HepG2 (cell line): ENCODE data around the gene NEGR1. TPM values are rescaled to one million over a fixed set of nuclear protein-coding genes. Genes with fewer than 3 reads are reported as not detected.

Experiments used
- AGO1 ChIP-seq: fragments of 200-400 bp; formaldehyde crosslinking; IDR thresholded peaks from 2 replicates; pipeline ENCODE4 v1.6.1; 2017; ENCODE audit warnings: mild to moderate bottlenecking, low read depth, low read length, moderate library complexity; ENCODE audit not compliant: poor library complexity, severe bottlenecking
- ARNTL ChIP-seq: sonication (generic); formaldehyde crosslinking; IDR thresholded peaks from 2 replicates; pipeline ENCODE4 v1.4.0; 2020; ENCODE audit warnings: mild to moderate bottlenecking, missing genetic modification reagents
- CEBPB ChIP-seq: IDR thresholded peaks from 2 replicates; pipeline ENCODE4 v1.6.1; 2011; ENCODE audit warnings: low read depth, low read length, improper control_type of control experiment, borderline replicate concordance
- HDAC2 ChIP-seq: sonication (generic); formaldehyde crosslinking; IDR thresholded peaks from 2 replicates; pipeline ENCODE4 v1.4.0; 2020; ENCODE audit warnings: missing genetic modification reagents
- KLF12 ChIP-seq: sonication (generic); formaldehyde crosslinking; IDR thresholded peaks from 2 replicates; pipeline ENCODE4 v1.4.0; 2020; ENCODE audit warnings: missing genetic modification reagents, borderline replicate concordance
- MBNL3 ChIP-seq: fragments of 250-450 bp; sonication (Bioruptor Pico); conservative IDR thresholded peaks from 2 replicates; pipeline ENCODE4 v1.8.0; 2022; ENCODE audit warnings: mild to moderate bottlenecking, inconsistent platforms
- PCBP1 ChIP-seq: fragments of 200-400 bp; formaldehyde crosslinking; IDR thresholded peaks from 2 replicates; pipeline ENCODE4 v1.6.1; 2017; ENCODE audit warnings: mild to moderate bottlenecking, low read depth, low read length, borderline replicate concordance
- SPEN ChIP-seq: sonication (generic); formaldehyde crosslinking; IDR thresholded peaks from 2 replicates; pipeline ENCODE4 v1.5.1; 2020; ENCODE audit warnings: low read depth, mild to moderate bottlenecking, missing genetic modification reagents
- SRF ChIP-seq: IDR thresholded peaks from 2 replicates; pipeline ENCODE4 v1.6.1; 2011; ENCODE audit warnings: mild to moderate bottlenecking, low read depth, low read length, moderate library complexity
- ZNF292 ChIP-seq: sonication (generic); formaldehyde crosslinking; IDR thresholded peaks from 2 replicates; pipeline ENCODE4 v1.8.1; 2022; ENCODE audit warnings: mild to moderate bottlenecking, low read depth, missing genetic modification reagents, borderline replicate concordance
- ZNF382 ChIP-seq: sonication (generic); formaldehyde crosslinking; IDR thresholded peaks from 2 replicates; pipeline ENCODE4 v1.5.0; 2020; ENCODE audit warnings: missing genetic modification reagents, mild to moderate bottlenecking, borderline replicate concordance
- ZNF614 ChIP-seq: IDR thresholded peaks from 2 replicates; pipeline ENCODE4 v1.6.1; 2018; ENCODE audit warnings: missing biosample characterization, missing genetic modification reagents, inconsistent platforms, borderline replicate concordance
- polyA plus RNA-seq, 8 experiments: library from polyadenylated mRNA; depleted of rRNA in 3 of 8; stranded (reverse) in 7 of 8; unstranded in 1 of 8; fragments of >200 nt; fragmentation: Illumina TruSeq in 4 of 8; extraction: Trizol in 4 of 8; gene quantifications; 2 replicates each; pipeline versions ENCODE4 v1.2.1 to v1.2.3, GENCODE V29; 2011 to 2016; ENCODE audit warnings: low read depth in 4 of 8, missing spikeins in 1 of 8, mixed read lengths in 1 of 8; ENCODE audit not compliant: insufficient read depth in 1 of 8
- total RNA-seq, 5 experiments: library from RNA; depleted of rRNA; stranded (reverse); fragments of >200 nt; fragmentation: Illumina TruSeq; extraction: Trizol; gene quantifications; 2 replicates each; pipeline ENCODE4 v1.2.3, GENCODE V29; 2016; ENCODE audit warnings: low read depth in 1 of 5
- TF ChIP-seq, protein P1 (sequence below): sonication (generic); formaldehyde crosslinking; IDR thresholded peaks from 2 replicates; pipeline ENCODE4 v1.8.0; 2022; ENCODE audit warnings: mild to moderate bottlenecking, missing genetic modification reagents; ENCODE audit not compliant: insufficient replicate concordance
- TF ChIP-seq, protein P2 (sequence below): sonication (generic); formaldehyde crosslinking; IDR thresholded peaks from 2 replicates; pipeline ENCODE4 v1.4.0; 2020; ENCODE audit warnings: missing genetic modification reagents
- TF ChIP-seq, protein P3 (sequence below): sonication (generic); formaldehyde crosslinking; IDR thresholded peaks from 2 replicates; pipeline ENCODE4 v1.4.0; 2020; ENCODE audit warnings: missing genetic modification reagents
- TF ChIP-seq, protein P4 (sequence below): IDR thresholded peaks from 2 replicates; pipeline ENCODE4 v1.6.1; 2012; ENCODE audit warnings: low read depth, low read length, improper control_type of control experiment
- TF ChIP-seq, protein P5 (sequence below): sonication (generic); formaldehyde crosslinking; IDR thresholded peaks from 2 replicates; pipeline ENCODE4 v1.4.0; 2020; ENCODE audit warnings: missing genetic modification reagents, borderline replicate concordance

Gene NEGR1
- total and polyA plus RNA-seq, 2 of the 13 experiments (the other 11 are each of a cell fraction or from before 2014, with no cell fraction given): not detected

DNA sequence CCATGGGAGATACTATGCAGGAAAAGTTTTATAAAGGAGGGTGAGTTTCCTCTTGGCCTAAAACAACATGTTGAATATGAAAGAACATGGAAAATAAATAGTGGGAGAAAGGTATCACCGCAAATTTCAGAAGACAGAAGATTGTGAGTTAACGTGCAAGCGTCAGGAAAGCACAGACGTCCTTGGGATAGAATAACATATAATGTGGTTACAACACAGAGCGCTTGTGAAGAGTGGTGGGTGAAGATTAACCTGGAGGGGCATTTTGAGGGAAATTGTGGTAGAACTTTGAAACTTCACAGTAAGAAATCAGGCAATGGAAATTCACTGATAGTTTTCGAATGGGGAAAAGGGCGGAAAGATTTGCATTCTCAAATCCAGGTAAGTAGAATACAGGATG is 47.3 kb downstream of the NEGR1 start (continued):
- TF ChIP-seq SPEN (CRISPR knock-in tag) (no peak), ZNF614 (CRISPR knock-in tag) (peak; percentile 78), ZNF292 (0 out of 2 replicates have a peak, but pooled peaks have one; percentile 29), AGO1 (no peak), MBNL3 (CRISPR knock-in tag) (no peak), PCBP1 (no peak), KLF12 (CRISPR knock-in tag) (no peak), HDAC2 (CRISPR knock-in tag) (0 out of 2 replicates have a peak, but pooled peaks have one; percentile 52), ARNTL (CRISPR knock-in tag) (0 out of 2 replicates have a peak, but pooled peaks have one; percentile 39), ZNF382 (CRISPR knock-in tag) (no peak), CEBPB (peak; percentile 42; the same call in 1 of the 2 replicates), SRF (no peak)
- TF ChIP-seq, protein P1, sequence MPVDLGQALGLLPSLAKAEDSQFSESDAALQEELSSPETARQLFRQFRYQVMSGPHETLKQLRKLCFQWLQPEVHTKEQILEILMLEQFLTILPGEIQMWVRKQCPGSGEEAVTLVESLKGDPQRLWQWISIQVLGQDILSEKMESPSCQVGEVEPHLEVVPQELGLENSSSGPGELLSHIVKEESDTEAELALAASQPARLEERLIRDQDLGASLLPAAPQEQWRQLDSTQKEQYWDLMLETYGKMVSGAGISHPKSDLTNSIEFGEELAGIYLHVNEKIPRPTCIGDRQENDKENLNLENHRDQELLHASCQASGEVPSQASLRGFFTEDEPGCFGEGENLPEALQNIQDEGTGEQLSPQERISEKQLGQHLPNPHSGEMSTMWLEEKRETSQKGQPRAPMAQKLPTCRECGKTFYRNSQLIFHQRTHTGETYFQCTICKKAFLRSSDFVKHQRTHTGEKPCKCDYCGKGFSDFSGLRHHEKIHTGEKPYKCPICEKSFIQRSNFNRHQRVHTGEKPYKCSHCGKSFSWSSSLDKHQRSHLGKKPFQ: no peak
- TF ChIP-seq, protein P2, sequence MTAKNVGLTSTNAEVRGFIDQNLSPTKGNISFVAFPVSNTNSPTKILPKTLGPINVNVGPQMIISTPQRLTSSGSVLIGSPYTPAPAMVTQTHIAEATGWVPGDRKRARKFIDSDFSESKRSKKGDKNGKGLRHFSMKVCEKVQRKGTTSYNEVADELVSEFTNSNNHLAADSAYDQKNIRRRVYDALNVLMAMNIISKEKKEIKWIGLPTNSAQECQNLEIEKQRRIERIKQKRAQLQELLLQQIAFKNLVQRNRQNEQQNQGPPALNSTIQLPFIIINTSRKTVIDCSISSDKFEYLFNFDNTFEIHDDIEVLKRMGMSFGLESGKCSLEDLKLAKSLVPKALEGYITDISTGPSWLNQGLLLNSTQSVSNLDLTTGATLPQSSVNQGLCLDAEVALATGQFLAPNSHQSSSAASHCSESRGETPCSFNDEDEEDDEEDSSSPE: 0 out of 2 replicates have a peak, but pooled peaks have one; percentile 22
- TF ChIP-seq, protein P3, sequence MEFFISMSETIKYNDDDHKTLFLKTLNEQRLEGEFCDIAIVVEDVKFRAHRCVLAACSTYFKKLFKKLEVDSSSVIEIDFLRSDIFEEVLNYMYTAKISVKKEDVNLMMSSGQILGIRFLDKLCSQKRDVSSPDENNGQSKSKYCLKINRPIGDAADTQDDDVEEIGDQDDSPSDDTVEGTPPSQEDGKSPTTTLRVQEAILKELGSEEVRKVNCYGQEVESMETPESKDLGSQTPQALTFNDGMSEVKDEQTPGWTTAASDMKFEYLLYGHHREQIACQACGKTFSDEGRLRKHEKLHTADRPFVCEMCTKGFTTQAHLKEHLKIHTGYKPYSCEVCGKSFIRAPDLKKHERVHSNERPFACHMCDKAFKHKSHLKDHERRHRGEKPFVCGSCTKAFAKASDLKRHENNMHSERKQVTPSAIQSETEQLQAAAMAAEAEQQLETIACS (CRISPR knock-in tag): no peak
- TF ChIP-seq, protein P4, sequence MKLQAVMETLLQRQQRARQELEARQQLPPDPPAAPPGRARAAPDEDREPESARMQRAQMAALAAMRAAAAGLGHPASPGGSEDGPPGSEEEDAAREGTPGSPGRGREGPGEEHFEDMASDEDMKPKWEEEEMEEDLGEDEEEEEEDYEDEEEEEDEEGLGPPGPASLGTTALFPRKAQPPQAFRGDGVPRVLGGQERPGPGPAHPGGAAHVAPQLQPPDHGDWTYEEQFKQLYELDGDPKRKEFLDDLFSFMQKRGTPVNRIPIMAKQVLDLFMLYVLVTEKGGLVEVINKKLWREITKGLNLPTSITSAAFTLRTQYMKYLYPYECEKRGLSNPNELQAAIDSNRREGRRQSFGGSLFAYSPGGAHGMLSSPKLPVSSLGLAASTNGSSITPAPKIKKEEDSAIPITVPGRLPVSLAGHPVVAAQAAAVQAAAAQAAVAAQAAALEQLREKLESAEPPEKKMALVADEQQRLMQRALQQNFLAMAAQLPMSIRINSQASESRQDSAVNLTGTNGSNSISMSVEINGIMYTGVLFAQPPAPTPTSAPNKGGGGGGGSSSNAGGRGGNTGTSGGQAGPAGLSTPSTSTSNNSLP: no peak
- TF ChIP-seq, protein P5, sequence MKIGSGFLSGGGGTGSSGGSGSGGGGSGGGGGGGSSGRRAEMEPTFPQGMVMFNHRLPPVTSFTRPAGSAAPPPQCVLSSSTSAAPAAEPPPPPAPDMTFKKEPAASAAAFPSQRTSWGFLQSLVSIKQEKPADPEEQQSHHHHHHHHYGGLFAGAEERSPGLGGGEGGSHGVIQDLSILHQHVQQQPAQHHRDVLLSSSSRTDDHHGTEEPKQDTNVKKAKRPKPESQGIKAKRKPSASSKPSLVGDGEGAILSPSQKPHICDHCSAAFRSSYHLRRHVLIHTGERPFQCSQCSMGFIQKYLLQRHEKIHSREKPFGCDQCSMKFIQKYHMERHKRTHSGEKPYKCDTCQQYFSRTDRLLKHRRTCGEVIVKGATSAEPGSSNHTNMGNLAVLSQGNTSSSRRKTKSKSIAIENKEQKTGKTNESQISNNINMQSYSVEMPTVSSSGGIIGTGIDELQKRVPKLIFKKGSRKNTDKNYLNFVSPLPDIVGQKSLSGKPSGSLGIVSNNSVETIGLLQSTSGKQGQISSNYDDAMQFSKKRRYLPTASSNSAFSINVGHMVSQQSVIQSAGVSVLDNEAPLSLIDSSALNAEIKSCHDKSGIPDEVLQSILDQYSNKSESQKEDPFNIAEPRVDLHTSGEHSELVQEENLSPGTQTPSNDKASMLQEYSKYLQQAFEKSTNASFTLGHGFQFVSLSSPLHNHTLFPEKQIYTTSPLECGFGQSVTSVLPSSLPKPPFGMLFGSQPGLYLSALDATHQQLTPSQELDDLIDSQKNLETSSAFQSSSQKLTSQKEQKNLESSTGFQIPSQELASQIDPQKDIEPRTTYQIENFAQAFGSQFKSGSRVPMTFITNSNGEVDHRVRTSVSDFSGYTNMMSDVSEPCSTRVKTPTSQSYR (CRISPR knock-in tag): no peak
